H9 (cell line): ENCODE results near the gene CRYGA. TPM values are rescaled to one million over a fixed set of nuclear protein-coding genes. Genes with fewer than 3 reads are reported as not detected.
"Not testable (repeated sequence)": the region's sequence is repeated elsewhere in the genome, so short reads cannot be mapped to it uniquely, and the experiment has no call there.

Experiments used
- DNase-seq: peaks from one replicate; pipeline ENCODE4 v3.0.0-alpha.2; 2017
- H2AFZ ChIP-seq: one replicate; pipeline ENCODE4 v1.6.1; 2013; ENCODE audit warnings: mild to moderate bottlenecking, low read length, control low read depth, moderate library complexity
- H2AK5ac ChIP-seq: 2 replicates; pipeline ENCODE4 v1.6.1; 2013; ENCODE audit warnings: low read length, control low read depth, mixed read lengths; ENCODE audit not compliant: insufficient read length
- H2BK120ac ChIP-seq: one replicate; pipeline ENCODE4 v1.6.1; 2013; ENCODE audit warnings: low read depth, mild to moderate bottlenecking, low read length, control low read depth, inconsistent platforms; ENCODE audit not compliant: poor library complexity, severe bottlenecking
- H2BK12ac ChIP-seq: 2 replicates; pipeline ENCODE4 v1.6.1; 2013; ENCODE audit warnings: low read length, control low read depth, mixed read lengths, low read depth; ENCODE audit not compliant: insufficient read length
- H2BK15ac ChIP-seq: 2 replicates; pipeline ENCODE4 v1.6.1; 2013; ENCODE audit warnings: low read depth, low read length, control low read depth
- H2BK20ac ChIP-seq: one replicate; pipeline ENCODE4 v1.6.1; 2013; ENCODE audit warnings: low read depth, mild to moderate bottlenecking, low read length, control low read depth, inconsistent platforms; ENCODE audit not compliant: poor library complexity, severe bottlenecking
- H2BK5ac ChIP-seq: 2 replicates; pipeline ENCODE4 v1.6.1; 2013; ENCODE audit warnings: low read length, control low read depth, mixed read lengths; ENCODE audit not compliant: insufficient read length
- H3K14ac ChIP-seq: 2 replicates; pipeline ENCODE4 v1.6.1; 2013; ENCODE audit warnings: low read length, control low read depth; ENCODE audit not compliant: insufficient read depth
- H3K18ac ChIP-seq: 2 replicates; pipeline ENCODE4 v1.6.1; 2013; ENCODE audit warnings: low read depth, mild to moderate bottlenecking, mixed read lengths, low read length, control low read depth; ENCODE audit not compliant: insufficient read length
- H3K23ac ChIP-seq: 2 replicates; pipeline ENCODE4 v1.6.1; 2013; ENCODE audit warnings: low read length, control low read depth, mixed read lengths, low read depth; ENCODE audit not compliant: insufficient read length
- H3K23me2 ChIP-seq: 2 replicates; pipeline ENCODE4 v1.6.1; 2013; ENCODE audit warnings: low read depth, mild to moderate bottlenecking, mixed read lengths, low read length, control low read depth; ENCODE audit not compliant: insufficient read length, poor library complexity, severe bottlenecking
- H3K27ac ChIP-seq: 2 replicates; pipeline ENCODE4 v1.5.1; 2013; ENCODE audit warnings: low read length, control low read depth, mixed read lengths, low read depth; ENCODE audit not compliant: insufficient read length
- H3K27me3 ChIP-seq: 2 replicates; pipeline ENCODE4 v1.6.1; 2013; ENCODE audit warnings: low read length, control low read depth, inconsistent platforms; ENCODE audit not compliant: insufficient read depth
- H3K4ac ChIP-seq: 2 replicates; pipeline ENCODE4 v1.6.1; 2013; ENCODE audit warnings: low read depth, mild to moderate bottlenecking, control low read depth, inconsistent platforms, low read length, moderate library complexity
- H3K4me1 ChIP-seq: 2 replicates; pipeline ENCODE4 v1.6.1; 2013; ENCODE audit warnings: low read length, control low read depth, inconsistent platforms; ENCODE audit not compliant: insufficient read depth
- H3K4me2 ChIP-seq: 2 replicates; pipeline ENCODE4 v1.6.1; 2013; ENCODE audit warnings: low read length, control low read depth, mixed read lengths; ENCODE audit not compliant: insufficient read length, insufficient read depth
- H3K56ac ChIP-seq: 2 replicates; pipeline ENCODE4 v1.6.1; 2013; ENCODE audit warnings: low read depth, mild to moderate bottlenecking, mixed read lengths, low read length, control low read depth; ENCODE audit not compliant: insufficient read length
- H3K79me1 ChIP-seq: 2 replicates; pipeline ENCODE4 v1.6.1; 2013; ENCODE audit warnings: low read depth, mild to moderate bottlenecking, moderate library complexity, low read length, control low read depth, inconsistent platforms; ENCODE audit not compliant: insufficient read depth, poor library complexity, severe bottlenecking
- H3K79me2 ChIP-seq: 2 replicates; pipeline ENCODE4 v1.6.1; 2013; ENCODE audit warnings: low read length, control low read depth, inconsistent platforms; ENCODE audit not compliant: insufficient read depth
- H3K9ac ChIP-seq: 2 replicates; pipeline ENCODE4 v1.6.1; 2013; ENCODE audit warnings: low read length, control low read depth, mixed read lengths; ENCODE audit not compliant: insufficient read length; ENCODE audit errors: extremely low read depth
- H3K9me3 ChIP-seq: one replicate; pipeline ENCODE4 v1.6.1; 2013; ENCODE audit warnings: low read depth, low read length, inconsistent platforms; ENCODE audit not compliant: control insufficient read depth
- H3T11ph ChIP-seq: one replicate; pipeline ENCODE4 v1.6.1; 2013; ENCODE audit warnings: mild to moderate bottlenecking, low read length, control low read depth, inconsistent platforms
- H4K20me1 ChIP-seq: one replicate; pipeline ENCODE4 v1.6.1; 2013; ENCODE audit not compliant: control insufficient read depth, insufficient read length, insufficient read depth
- H4K5ac ChIP-seq: 2 replicates; pipeline ENCODE4 v1.6.1; 2013; ENCODE audit warnings: low read depth, mild to moderate bottlenecking, mixed read lengths, low read length, control low read depth; ENCODE audit not compliant: insufficient read length
- H4K8ac ChIP-seq: replicated peaks from 2 replicates; pipeline ENCODE4 v1.6.1; 2013; ENCODE audit warnings: low read length, control low read depth, mixed read lengths, low read depth; ENCODE audit not compliant: insufficient read length
- H4K91ac ChIP-seq: 2 replicates; pipeline ENCODE4 v1.6.1; 2013; ENCODE audit warnings: low read depth, mild to moderate bottlenecking, moderate library complexity, mixed read lengths, low read length, control low read depth; ENCODE audit not compliant: insufficient read length
- H3K27ac Mint-ChIP-seq, 3 experiments: 2 replicates in 2 of 3; 3 replicates in 1 of 3; pipeline ENCODE4 v1.8.0; 2020 to 2021; ENCODE audit warnings: mixed read lengths in 3 of 3, mild to moderate bottlenecking in 1 of 3, moderate library complexity in 1 of 3
- H3K27me3 Mint-ChIP-seq: 2 replicates; pipeline ENCODE4 v1.8.0; 2021; ENCODE audit warnings: low read depth, mild to moderate bottlenecking, moderate library complexity, mixed read lengths
- H3K36me3 Mint-ChIP-seq, 3 experiments: 2 replicates in 2 of 3; 3 replicates in 1 of 3; pipeline ENCODE4 v1.8.0; 2020 to 2021; ENCODE audit warnings: low read depth in 3 of 3, mixed read lengths in 3 of 3; ENCODE audit not compliant: insufficient read depth in 1 of 3
- H3K4me1 Mint-ChIP-seq, 2 experiments: 2 replicates each; pipeline ENCODE4 v1.8.0; 2020; ENCODE audit warnings: mixed read lengths in 2 of 2
- H3K4me3 Mint-ChIP-seq, 2 experiments: 2 replicates in 1 of 2; 3 replicates in 1 of 2; pipeline ENCODE4 v1.8.0; 2020 to 2021; ENCODE audit warnings: mild to moderate bottlenecking in 2 of 2, mixed read lengths in 2 of 2, moderate library complexity in 1 of 2
- H3K9me3 Mint-ChIP-seq, 2 experiments: 2 replicates in 1 of 2; 3 replicates in 1 of 2; pipeline ENCODE4 v1.8.0; 2020; ENCODE audit warnings: mild to moderate bottlenecking in 2 of 2, mixed read lengths in 2 of 2, moderate library complexity in 1 of 2
- CTCF ChIP-seq: fragments of 200-600 bp; sonication (generic); conservative IDR thresholded peaks from 3 replicates; pipeline ENCODE4 v1.8.0; 2021; ENCODE audit warnings: antibody characterized with exemption, mild to moderate bottlenecking
- WGBS: extraction: QIAGEN DNeasy Blood & Tissue Kit; methylation state at CpG from one replicate; pipeline ENCODE4 v1.1.7; 2013; ENCODE audit warnings: missing lambda C conversion rate, low lambda C conversion rate, mixed read lengths; ENCODE audit not compliant: insufficient read length; ENCODE audit errors: extremely low coverage; 5-methylcytosine and 5-hydroxymethylcytosine counted together
- total RNA-seq: library from RNA; stranded (reverse); gene quantifications from 2 replicates; pipeline ENCODE4 v1.2.1, GENCODE V29; 2021

The CRYGA gene
- total RNA-seq, 1 experiment from 2014 or later = not detected

DNA sequence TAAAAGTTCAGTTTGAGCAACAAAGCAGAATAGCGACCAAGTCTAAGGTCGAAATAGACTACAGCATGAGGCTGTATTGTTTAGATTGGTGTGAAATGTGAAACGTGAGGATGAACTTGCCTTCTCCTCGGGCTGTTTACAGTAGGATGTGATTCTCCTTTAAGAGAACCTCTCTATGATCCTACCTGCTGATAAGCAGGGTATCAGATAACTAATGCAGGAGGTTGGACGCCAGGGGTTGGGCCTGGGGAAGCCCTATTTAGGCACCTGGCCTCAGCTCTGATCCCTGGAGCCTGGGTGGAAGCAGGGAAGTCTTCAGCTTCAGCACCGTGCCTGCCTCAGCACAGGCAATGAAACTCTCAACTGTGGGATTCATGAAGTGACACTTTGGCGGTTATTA, 50.4 kb downstream of the CRYGA start:
- Histone ChIP-seq H3T11ph (no peak overlapping the region), H3K4me2 (peak overlapping the region; percentile 41), H2BK20ac (peak overlapping the region; percentile 29), H3K27ac (peak overlapping the region; percentile 16), H3K27me3 (no peaks in the 10 kb centered on the region), H3K18ac (no peak overlapping the region), H4K91ac (no peak overlapping the region), H4K8ac (no peak overlapping the region), H3K9ac (no peak overlapping the region), H4K20me1 (no peaks in the 10 kb centered on the region), H2BK5ac (no peak overlapping the region), H3K4me1 (peaks cover 3% of the 10 kb centered on the region), H3K23me2 (no peaks in the 10 kb centered on the region), H2AK5ac (no peak overlapping the region), H2BK120ac (no peak overlapping the region), H3K79me2 (no peaks in the 10 kb centered on the region), H3K79me1 (no peaks in the 10 kb centered on the region), H2BK12ac (no peak overlapping the region), H3K14ac (no peak overlapping the region), H3K9me3 (no peaks in the 10 kb centered on the region), H2BK15ac (no peak overlapping the region), H2AFZ (no peak overlapping the region), H3K23ac (no peak overlapping the region), H3K4ac (no peak overlapping the region), H4K5ac (no peak overlapping the region), H3K56ac (no peak overlapping the region)
- peaks cover 2 to 6% of the 10 kb centered on the region in 2 experiments; a peak in 2 of 5 replicates for H3K9me3 Mint-ChIP-seq
- peak overlapping the region; percentile 18 to 77 for H3K4me3 Mint-ChIP-seq
- no peak for TF ChIP-seq CTCF
- H3K27ac Mint-ChIP-seq = peak overlapping the region; percentile 32 to 77 (median 54); a peak in 6 of 7 replicates
- DNase-seq = peak; percentile 85
- peaks cover 2 to 6% (median 5%) of the 10 kb centered on the region in 3 experiments; a peak in 6 of 7 replicates for H3K36me3 Mint-ChIP-seq
- no peaks in the 10 kb centered on the region for H3K27me3 Mint-ChIP-seq
- peaks cover 27 to 31% of the 10 kb centered on the region in 2 experiments for H3K4me1 Mint-ChIP-seq
- WGBS = no CpG with 5 or more reads among the region's 7 CpGs

DNA sequence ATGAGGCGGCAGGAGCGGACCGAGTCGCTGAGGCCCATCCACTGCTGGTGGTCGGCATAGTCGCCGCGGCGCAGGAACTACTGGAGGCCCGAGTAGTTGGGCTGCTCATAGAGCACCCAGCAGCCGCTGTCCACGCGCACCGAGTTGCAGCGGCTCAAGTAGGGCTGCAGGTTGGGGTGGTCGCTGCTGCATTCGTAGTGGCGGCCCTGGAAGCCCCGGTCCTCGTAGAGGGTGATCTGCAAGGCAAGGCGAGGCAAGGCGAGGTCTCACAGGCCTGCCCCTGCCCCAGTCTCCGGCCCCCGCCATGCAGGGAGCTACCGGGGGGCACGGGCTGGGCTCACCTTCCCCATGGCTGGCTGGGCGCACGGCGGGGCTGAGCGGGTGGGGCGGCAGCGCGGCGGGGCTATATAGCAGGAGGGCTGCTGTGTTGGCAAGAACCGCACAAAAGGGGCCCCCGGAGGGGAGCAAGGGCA, 51.1 kb downstream of the CRYGA start:
- H3K56ac ChIP-seq, H2AFZ ChIP-seq, H3K9me3 Mint-ChIP-seq, H3K27ac ChIP-seq, H3K27me3 ChIP-seq, H3K23me2 ChIP-seq, H4K5ac ChIP-seq, H3K4me1 ChIP-seq, H3K23ac ChIP-seq, H3K9me3 ChIP-seq, H3K79me2 ChIP-seq, H3K4ac ChIP-seq, H2BK12ac ChIP-seq, H3K36me3 Mint-ChIP-seq, H4K8ac ChIP-seq, H2BK5ac ChIP-seq, H3T11ph ChIP-seq, H3K27me3 Mint-ChIP-seq, H2BK15ac ChIP-seq, H3K9ac ChIP-seq, H2AK5ac ChIP-seq, H3K18ac ChIP-seq, H4K91ac ChIP-seq, H4K20me1 ChIP-seq, H2BK120ac ChIP-seq, H3K79me1 ChIP-seq: not testable (repeated sequence)
- H3K4me1 Mint-ChIP-seq = peaks cover 33 to 38% of the 10 kb centered on the region in 2 experiments
- peak overlapping the region; percentile 53 to 77 for H3K4me3 Mint-ChIP-seq
- H3K14ac ChIP-seq = peak overlapping the region; percentile 40; the same call in 1 of the 2 replicates
- no CpG with 5 or more reads among the region's 36 CpGs for WGBS
- H2BK20ac ChIP-seq = peak overlapping the region; percentile 29
- H3K27ac Mint-ChIP-seq = peak overlapping the region in 2 of 3 experiments; percentile 61 to 73; a peak in 2 of 7 replicates
- peak overlapping the region; percentile 41 for H3K4me2 ChIP-seq
- DNase-seq = peak; percentile 56
